ENCODE data around the gene ING3. TPM values are rescaled to one million over a fixed set of nuclear protein-coding genes. Genes with fewer than 3 reads are reported as not detected.
A peak's percentile ranks its signal among the peaks of the same experiment; 100 is the strongest.

ING3 gene
- total and polyA plus RNA-seq, 9 of the 15 experiments (the other 6 are each of a cell fraction or from before 2014, with no cell fraction given), result 22.8 to 233 (median 50.4) TPM

- no peaks in the 10 kb centered on the region for H3K27me3 ChIP-seq (ENCODE audit: control insufficient read depth in 2 of 2, insufficient read depth in 2 of 2, low read length in 2 of 2)
- intact Hi-C loops (cut with micrococcal nuclease), result loop anchor here (1.0 to 5.0 kb wide), 3 partner anchors 8 to 1085 kb away; no protein-coding TSS in a partner anchor
- no peak overlapping the region for H2AFZ ChIP-seq (ENCODE audit: low read depth, low read length)
- peak overlapping the region; percentile 63 for H3K4me3 ChIP-seq
- no peaks in the 10 kb centered on the region for H3K9me3 ChIP-seq (replicated peaks; ENCODE audit: control insufficient read depth, insufficient read depth, low read depth, low read length)
- no peak for ATAC-seq
- H3K79me2 ChIP-seq (ENCODE audit: control insufficient read depth, insufficient read depth, low read length), result peaks cover 98% of the 10 kb centered on the region
- no peaks in the 10 kb centered on the region for H4K20me1 ChIP-seq (replicated peaks; ENCODE audit: control insufficient read depth, insufficient read depth, low read length)
- no TSS peak for BruUV-seq (replicated peaks)
- H3K36me3 ChIP-seq (ENCODE audit: control insufficient read depth, insufficient read depth, low read length), result peaks cover 65% of the 10 kb centered on the region
- in situ Hi-C loops (cut with MboI), result no loop called here
- peaks cover 10 to 18% of the 10 kb centered on the region in 2 experiments for H3K4me1 ChIP-seq (replicated peaks in 1 of 2; ENCODE audit: control insufficient read depth in 2 of 2, insufficient read depth in 2 of 2, low read length in 2 of 2)
- no peak for FAIRE-seq
- H3K4me2 ChIP-seq (ENCODE audit: insufficient read depth, low read length), result peak overlapping the region; percentile 89
- no peaks in the 10 kb centered on the region for H3K9me1 ChIP-seq (ENCODE audit: control insufficient read depth, insufficient read depth, low read length)
- DNase-seq (ENCODE audit: extremely low read depth in 1 of 4, low spot score in 3 of 4), result no peak
- CTCF ChIA-PET (ENCODE audit: low intra/inter-chr PET ratio), result interaction anchor here (8.5 kb wide), 1 partner anchor 86 kb away, joined by 129 read pairs; no protein-coding TSS in a partner anchor
- H3K27ac ChIP-seq (ENCODE audit: extremely low read depth, low read depth, low read length), result peak overlapping the region; percentile 78
- POLR2A ChIA-PET, result no interaction called here
- peak overlapping the region; percentile 56 to 87; a peak in 3 of 4 replicates for H3K9ac ChIP-seq (ENCODE audit: insufficient read depth in 1 of 2, low read depth in 2 of 2, low read length in 2 of 2)
- 0 out of 2 replicates have a peak, but pooled peaks have one; percentile 15 for TF ChIP-seq ZFP1 (CRISPR knock-in tag; IDR thresholded peaks at IDR 0.05)
- TF ChIP-seq KLF16 (IDR thresholded peaks at IDR 0.05), result no peak
- TF ChIP-seq FOXM1 (IDR thresholded peaks at IDR 0.05; ENCODE audit: low read depth), result no peak
- no peak for TF ChIP-seq FOXM1 (CRISPR knock-in tag; IDR thresholded peaks at IDR 0.05; ENCODE audit: low read depth)
- TF ChIP-seq ARID4B (CRISPR knock-in tag; IDR thresholded peaks at IDR 0.05), result no peak
- 0 out of 4 replicates have a peak, but pooled peaks of 1 of the 2 experiments have one; percentile 6 for TF ChIP-seq RAD21 (CRISPR knock-in tag; conservative IDR thresholded peaks at IDR 0.05 in 1 of 2, IDR thresholded peaks at IDR 0.05 in 1 of 2)
- no peak for TF ChIP-seq CTCF (IDR thresholded peaks at IDR 0.05 in 2 of 3, conservative IDR thresholded peaks at IDR 0.05 in 1 of 3; ENCODE audit: insufficient read depth in 2 of 3, low read depth in 1 of 3, low read length in 3 of 3)
- TF ChIP-seq ZBTB26 (CRISPR knock-in tag; IDR thresholded peaks at IDR 0.05), result no peak
- peak; percentile 8; the same call in 1 of the 2 replicates for TF ChIP-seq TEAD4 (IDR thresholded peaks at IDR 0.05; ENCODE audit: low read length)
- no peak for TF ChIP-seq TEAD4 (CRISPR knock-in tag; IDR thresholded peaks at IDR 0.05; ENCODE audit: borderline replicate concordance)
- no peak for TF ChIP-seq POLR2AphosphoS2 (IDR thresholded peaks at IDR 0.05; ENCODE audit: low read length)
- peak; percentile 19; the same call in 1 of the 2 replicates for TF ChIP-seq ZNF507 (tag; conservative IDR thresholded peaks at IDR 0.05)
- no peak for TF ChIP-seq YY1 (IDR thresholded peaks at IDR 0.05; ENCODE audit: borderline replicate concordance in 1 of 3, control insufficient read depth in 1 of 3, extremely low read depth in 1 of 3, insufficient read depth in 3 of 3, insufficient read length in 1 of 3, insufficient replicate concordance in 2 of 3, low read depth in 1 of 3, low read length in 2 of 3)
Observed at GRCh38 chr7:120992272-120992964, 41.8 kb downstream of the ING3 start.
